Measurements from ENCODE around the gene SLC38A11. TPM values are rescaled to one million over a fixed set of nuclear protein-coding genes. Genes with fewer than 3 reads are reported as not detected.

Gene SLC38A11
- total RNA-seq, 1 experiment from 2014 or later, result not detected

- Histone ChIP-seq H3K79me2 (ENCODE audit: low read depth) (no peaks in the 10 kb centered on the region), H3K9me3 (ENCODE audit: insufficient read depth, low read depth) (no peaks in the 10 kb centered on the region), H3K27me3 (ENCODE audit: insufficient read depth, low read depth) (no peaks in the 10 kb centered on the region), H4K20me1 (ENCODE audit: insufficient read depth) (no peaks in the 10 kb centered on the region), H3K4me1 (replicated peaks; ENCODE audit: insufficient read depth) (0 out of 2 replicates have a peak, but pooled peaks cover 10% of the 10 kb centered on the region), H3K9me2 (ENCODE audit: insufficient read depth) (no peaks in the 10 kb centered on the region), H3K27ac (no peak overlapping the region), H3K36me3 (ENCODE audit: low read depth) (no peaks in the 10 kb centered on the region), H3K4me2 (no peak overlapping the region), H3K4me3 (no peak overlapping the region), H2AFZ (no peak overlapping the region), H3F3A (ENCODE audit: insufficient read depth, low read depth) (0 out of 2 replicates have a peak, but pooled peaks cover 6% of the 10 kb centered on the region)
- no TSS peak for BruUV-seq (replicated peaks)
- TF ChIP-seq CTCF (conservative IDR thresholded peaks at IDR 0.05), result no peak
- intact Hi-C loops (cut with micrococcal nuclease; ENCODE audit: unreplicated experiment), result no loop called here
- ChIA-PET POLR2A (ENCODE audit: unreplicated experiment) (no interaction called here), CTCF (no interaction called here)
- DNase-seq, result no peak
Observed at GRCh38 chr2:164846276-164846675, 109.0 kb downstream of the SLC38A11 start.

Other genes starting within 250 kb of the SLC38A11 start
- gene COBLL1, start 113.7 kb downstream of the SLC38A11 start, total RNA-seq (2021), result 6.6 and 8.0 TPM in 2 replicates
- not detected in 2 replicates for gene SCN3A, start 248.5 kb upstream of the SLC38A11 start, total RNA-seq (2021)

Measured in PC-9 (cell line).